ENCODE data around the gene ACTG2.

ACTG2 gene

DNA sequence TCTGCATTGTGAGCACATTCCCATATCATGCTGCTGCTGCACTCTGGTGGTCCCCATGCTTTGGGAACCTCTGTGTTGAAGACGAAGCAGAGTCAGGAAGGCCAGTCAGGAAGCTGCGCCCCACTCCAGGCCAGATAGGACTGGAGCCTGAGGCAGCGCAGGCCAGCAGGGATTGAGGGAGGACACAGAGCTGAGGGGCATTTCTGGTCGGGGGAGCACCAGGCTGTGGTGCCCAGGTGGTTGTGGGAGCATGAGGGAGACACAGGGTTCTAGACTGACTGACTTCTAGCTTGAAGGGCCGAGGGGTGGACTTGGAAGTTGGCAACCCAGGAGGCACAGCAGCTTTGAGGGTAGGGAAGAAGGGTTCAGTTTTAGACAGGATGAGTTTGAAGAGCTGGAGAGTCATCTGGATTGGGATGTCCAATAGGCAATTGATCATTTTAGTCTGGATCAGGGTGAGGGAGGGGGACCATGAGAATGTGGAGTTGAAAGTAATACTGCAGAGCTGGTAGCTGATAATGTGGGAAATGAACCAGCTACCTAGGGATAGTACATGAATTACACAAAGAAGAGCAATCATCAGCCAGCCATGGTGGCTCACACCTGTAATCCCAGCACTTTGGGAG, 1.4 kb upstream of the ACTG2 start:
- H3K9ac ChIP-seq: no peak overlapping the region
- TF ChIP-seq, protein P1, sequence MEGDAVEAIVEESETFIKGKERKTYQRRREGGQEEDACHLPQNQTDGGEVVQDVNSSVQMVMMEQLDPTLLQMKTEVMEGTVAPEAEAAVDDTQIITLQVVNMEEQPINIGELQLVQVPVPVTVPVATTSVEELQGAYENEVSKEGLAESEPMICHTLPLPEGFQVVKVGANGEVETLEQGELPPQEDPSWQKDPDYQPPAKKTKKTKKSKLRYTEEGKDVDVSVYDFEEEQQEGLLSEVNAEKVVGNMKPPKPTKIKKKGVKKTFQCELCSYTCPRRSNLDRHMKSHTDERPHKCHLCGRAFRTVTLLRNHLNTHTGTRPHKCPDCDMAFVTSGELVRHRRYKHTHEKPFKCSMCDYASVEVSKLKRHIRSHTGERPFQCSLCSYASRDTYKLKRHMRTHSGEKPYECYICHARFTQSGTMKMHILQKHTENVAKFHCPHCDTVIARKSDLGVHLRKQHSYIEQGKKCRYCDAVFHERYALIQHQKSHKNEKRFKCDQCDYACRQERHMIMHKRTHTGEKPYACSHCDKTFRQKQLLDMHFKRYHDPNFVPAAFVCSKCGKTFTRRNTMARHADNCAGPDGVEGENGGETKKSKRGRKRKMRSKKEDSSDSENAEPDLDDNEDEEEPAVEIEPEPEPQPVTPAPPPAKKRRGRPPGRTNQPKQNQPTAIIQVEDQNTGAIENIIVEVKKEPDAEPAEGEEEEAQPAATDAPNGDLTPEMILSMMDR (IDR thresholded peaks at IDR 0.05): no peak
- no peaks in the 10 kb centered on the region for H3K27me3 ChIP-seq (ENCODE audit: control insufficient read depth, insufficient read depth, low read length)
- no peak overlapping the region for H3K4me3 ChIP-seq (ENCODE audit: low read depth, low read length)
- H3K9me3 ChIP-seq (ENCODE audit: control insufficient read depth, low read length): no peaks in the 10 kb centered on the region
- H3K4me1 ChIP-seq: no peaks in the 10 kb centered on the region
- H3K79me2 ChIP-seq: no peaks in the 10 kb centered on the region
- H3K4me2 ChIP-seq (ENCODE audit: low read length): no peak overlapping the region
- no peak overlapping the region for H3K27ac ChIP-seq
- H3K36me3 ChIP-seq (ENCODE audit: control insufficient read depth, insufficient read depth, low read length): no peaks in the 10 kb centered on the region
- H2AFZ ChIP-seq: no peak overlapping the region

DNA sequence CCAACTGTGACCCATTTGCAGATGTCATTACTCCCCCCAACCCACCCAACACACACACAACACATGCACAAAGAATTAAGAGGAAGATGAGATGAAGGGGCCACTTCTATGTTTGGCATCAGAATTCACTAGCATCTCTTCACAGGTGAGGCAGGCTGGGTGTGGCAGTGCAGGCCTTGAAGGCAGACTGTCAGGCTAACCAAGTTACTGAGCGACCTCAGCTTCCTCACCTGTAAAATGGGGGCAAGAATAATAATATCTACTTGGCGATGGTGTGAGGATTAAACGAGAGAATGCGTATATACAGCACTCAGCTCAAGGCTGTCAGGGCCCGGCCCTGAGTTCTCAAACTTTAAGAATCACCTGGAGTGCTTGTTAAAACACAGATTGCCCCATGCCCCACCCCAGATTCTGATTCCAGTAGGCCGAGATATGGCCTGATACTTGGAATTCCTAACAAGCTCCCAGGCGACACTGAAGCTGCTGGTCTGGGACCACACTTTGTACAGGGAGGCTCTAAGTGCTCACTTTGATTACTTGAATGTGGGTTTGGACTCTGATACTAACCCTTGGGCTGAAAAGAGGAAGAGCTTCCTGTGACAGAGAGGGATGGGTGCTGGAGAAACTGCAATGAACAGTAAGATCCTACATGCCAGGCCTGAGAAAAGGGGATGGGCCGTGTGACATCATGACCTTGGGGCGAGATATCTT, 1.1 kb downstream of the ACTG2 start:
- no peaks in the 10 kb centered on the region for H3K27me3 ChIP-seq (ENCODE audit: control insufficient read depth, insufficient read depth, low read length)
- H3K79me2 ChIP-seq: no peaks in the 10 kb centered on the region
- H3K36me3 ChIP-seq (ENCODE audit: control insufficient read depth, insufficient read depth, low read length): no peaks in the 10 kb centered on the region
- H2AFZ ChIP-seq: no peak overlapping the region
- H3K4me1 ChIP-seq: no peaks in the 10 kb centered on the region
- H3K9me3 ChIP-seq (ENCODE audit: control insufficient read depth, low read length): no peaks in the 10 kb centered on the region
- no peak overlapping the region for H3K4me2 ChIP-seq (ENCODE audit: low read length)
- no peak overlapping the region for H3K27ac ChIP-seq
- no peak overlapping the region for H3K4me3 ChIP-seq (ENCODE audit: low read depth, low read length)
- no peak overlapping the region for H3K9ac ChIP-seq
- TF ChIP-seq, protein P1 (IDR thresholded peaks at IDR 0.05): no peak

DNA sequence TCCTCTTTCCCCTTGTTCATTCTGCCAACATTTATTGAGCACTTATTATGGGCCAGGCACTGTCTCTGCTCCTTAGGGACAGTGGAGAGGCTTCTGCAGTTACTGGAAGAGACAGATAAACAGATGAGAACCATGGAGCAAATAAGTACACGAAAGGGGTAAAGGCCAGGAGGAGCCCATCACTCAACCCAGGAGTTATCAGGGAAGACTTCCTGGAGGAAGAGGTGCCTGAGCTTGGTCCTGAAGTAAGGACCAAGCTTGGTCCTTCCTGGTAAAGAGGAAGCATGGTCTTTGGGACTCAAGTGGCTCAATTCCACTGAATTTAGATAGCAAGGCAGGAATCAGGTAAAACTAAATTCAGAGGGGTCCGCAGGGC, 1.7 kb downstream of the ACTG2 start:
- TF ChIP-seq, protein P1 (IDR thresholded peaks at IDR 0.05): no peak
- Histone ChIP-seq H2AFZ (no peak overlapping the region), H3K4me1 (no peaks in the 10 kb centered on the region), H3K36me3 (ENCODE audit: control insufficient read depth, insufficient read depth, low read length) (no peaks in the 10 kb centered on the region), H3K9me3 (ENCODE audit: control insufficient read depth, low read length) (no peaks in the 10 kb centered on the region), H3K27me3 (ENCODE audit: control insufficient read depth, insufficient read depth, low read length) (no peaks in the 10 kb centered on the region), H3K27ac (no peak overlapping the region), H3K79me2 (no peaks in the 10 kb centered on the region), H3K4me3 (ENCODE audit: low read depth, low read length) (no peak overlapping the region), H3K4me2 (ENCODE audit: low read length) (no peak overlapping the region), H3K9ac (no peak overlapping the region)

DNA sequence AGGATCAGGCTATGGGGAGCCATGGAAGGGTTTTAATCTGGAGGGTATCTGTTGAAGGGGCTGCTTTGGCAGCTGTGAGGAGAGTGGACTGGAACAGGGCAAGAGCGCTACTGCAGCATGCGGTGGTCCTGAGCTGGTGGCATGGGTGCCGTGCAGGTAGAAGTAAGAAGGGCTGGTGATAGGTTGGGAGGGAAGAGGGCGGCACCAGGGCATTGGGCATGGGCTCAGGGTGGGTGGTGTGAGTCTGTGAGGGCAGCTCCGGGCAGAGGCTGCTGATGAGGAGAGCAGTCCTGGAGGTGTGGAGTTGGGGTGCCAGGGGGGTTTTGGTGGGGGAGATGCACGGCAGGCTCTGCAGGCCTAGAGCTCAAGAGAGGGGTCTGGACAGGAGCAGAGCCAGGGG, 2.1 kb downstream of the ACTG2 start:
- TF ChIP-seq, protein P1 (IDR thresholded peaks at IDR 0.05): no peak
- no peak overlapping the region for H3K27ac ChIP-seq
- no peak overlapping the region for H3K9ac ChIP-seq

DNA sequence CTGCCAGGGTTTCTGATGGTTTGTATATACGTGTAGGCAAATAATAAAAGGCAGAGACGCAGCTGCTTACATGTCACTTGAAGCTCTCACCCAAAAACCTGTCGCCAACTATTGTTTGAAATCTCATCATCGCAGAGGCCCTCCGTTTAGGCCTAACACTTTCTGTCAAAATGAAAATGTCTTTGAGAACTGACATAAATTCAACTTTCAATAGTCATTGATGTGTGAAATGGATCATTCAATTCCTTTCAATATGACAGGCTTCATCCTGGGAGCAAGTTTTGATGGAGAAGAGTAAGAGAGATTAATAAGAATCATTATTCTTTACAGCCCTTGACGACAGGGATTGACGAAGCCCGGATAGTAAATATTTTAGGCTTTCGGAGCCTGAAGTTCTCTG, 2.7 kb downstream of the ACTG2 start:
- Histone ChIP-seq H3K36me3 (ENCODE audit: control insufficient read depth, insufficient read depth, low read length) (no peaks in the 10 kb centered on the region), H3K9me3 (ENCODE audit: control insufficient read depth, low read length) (no peaks in the 10 kb centered on the region), H3K79me2 (no peaks in the 10 kb centered on the region), H3K27me3 (ENCODE audit: control insufficient read depth, insufficient read depth, low read length) (no peaks in the 10 kb centered on the region), H3K27ac (no peak overlapping the region), H3K4me1 (no peaks in the 10 kb centered on the region), H3K9ac (no peak overlapping the region), H3K4me3 (ENCODE audit: low read depth, low read length) (no peak overlapping the region), H2AFZ (no peak overlapping the region), H3K4me2 (ENCODE audit: low read length) (no peak overlapping the region)
- TF ChIP-seq, protein P1 (IDR thresholded peaks at IDR 0.05): no peak

More for the DNA sequence above, 2.1 kb downstream of the ACTG2 start:
- H3K4me2 ChIP-seq (ENCODE audit: low read length): no peak overlapping the region
- H3K9me3 ChIP-seq (ENCODE audit: control insufficient read depth, low read length): no peaks in the 10 kb centered on the region
- no peaks in the 10 kb centered on the region for H3K79me2 ChIP-seq
- H3K27me3 ChIP-seq (ENCODE audit: control insufficient read depth, insufficient read depth, low read length): no peaks in the 10 kb centered on the region
- H2AFZ ChIP-seq: no peak overlapping the region
- H3K36me3 ChIP-seq (ENCODE audit: control insufficient read depth, insufficient read depth, low read length): no peaks in the 10 kb centered on the region
- H3K4me1 ChIP-seq: no peaks in the 10 kb centered on the region
- H3K4me3 ChIP-seq (ENCODE audit: low read depth, low read length): no peak overlapping the region

All from parathyroid adenoma (tissue), 2 donors.